K562 (cell line): ENCODE results near the gene RXRA. TPM values are rescaled to one million over a fixed set of nuclear protein-coding genes. Genes with fewer than 3 reads are reported as not detected.
A peak's percentile ranks its signal among the peaks of the same experiment; 100 is the strongest.

Experiments used
- ARID1B ChIP-seq: fragments of 450-650 bp; IDR thresholded peaks from 2 replicates; pipeline ENCODE4 v1.6.1; 2016; ENCODE audit warnings: antibody characterized with exemption, mild to moderate bottlenecking, inconsistent platforms
- CCAR2 ChIP-seq: fragments of 200-400 bp; formaldehyde crosslinking; IDR thresholded peaks from 2 replicates; pipeline ENCODE4 v1.6.1; 2017; ENCODE audit warnings: mild to moderate bottlenecking, low read depth, low read length
- CSDE1 ChIP-seq, 2 experiments: fragments of 450-650 bp; IDR thresholded peaks; 2 replicates each; pipeline ENCODE4 v1.6.1; 2016; ENCODE audit warnings: mild to moderate bottlenecking in 1 of 2
- GATAD2A ChIP-seq: fragments of 450-650 bp; IDR thresholded peaks from 2 replicates; pipeline ENCODE4 v1.6.1; 2017
- HDAC8 ChIP-seq: fragments of 450-650 bp; IDR thresholded peaks from 2 replicates; pipeline ENCODE4 v1.6.1; 2016; ENCODE audit warnings: mild to moderate bottlenecking, missing genetic modification characterization, moderate library complexity, missing compliant biosample characterization
- RBM39 ChIP-seq: fragments of 200-400 bp; formaldehyde crosslinking; optimal IDR thresholded peaks from 2 replicates; pipeline ENCODE3; 2018; ENCODE audit warnings: low read depth, low read length
- RERE ChIP-seq: sonication (generic); formaldehyde crosslinking; IDR thresholded peaks from 2 replicates; pipeline ENCODE4 v1.8.0; 2023; ENCODE audit warnings: missing genetic modification reagents, mild to moderate bottlenecking, borderline replicate concordance
- SETDB1 ChIP-seq: IDR thresholded peaks from one replicate; pipeline ENCODE4 v1.6.1; 2012; ENCODE audit warnings: low read length, control low read depth, inconsistent platforms
- SP1 ChIP-seq: sonication (generic); formaldehyde crosslinking; IDR thresholded peaks from 2 replicates; pipeline ENCODE4 v1.8.1; 2022; ENCODE audit warnings: mild to moderate bottlenecking, missing genetic modification reagents
- SRF ChIP-seq, 2 experiments: fragments of 250-450, 450-650 bp in 1 of 2; sonication (Bioruptor Pico) in 1 of 2; sonication (generic) in 1 of 2; formaldehyde crosslinking; IDR thresholded peaks; 2 replicates each; pipeline versions ENCODE4 v1.5.0 to v1.5.1; 2020 to 2022; ENCODE audit warnings: mild to moderate bottlenecking in 1 of 2, missing genetic modification reagents in 1 of 2
- ZNF263 ChIP-seq: sonication (generic); formaldehyde crosslinking; IDR thresholded peaks from 2 replicates; pipeline ENCODE4 v1.8.0; 2022; ENCODE audit warnings: mild to moderate bottlenecking, missing genetic modification reagents, borderline replicate concordance
- ZNF830 ChIP-seq: fragments of 250-450 bp; sonication (Bioruptor Pico); IDR thresholded peaks from 2 replicates; pipeline ENCODE4 v1.5.0; 2021; ENCODE audit warnings: mild to moderate bottlenecking
- polyA plus RNA-seq, 8 experiments: library from polyadenylated mRNA; depleted of rRNA in 4 of 8; stranded (reverse) in 5 of 8; unstranded in 3 of 8; fragments of >200 nt; fragmentation: Nextera tagmentation in 2 of 8; fragmentation: Illumina TruSeq in 1 of 8; extraction: Ambion mirVana in 2 of 8; extraction: Trizol in 1 of 8; gene quantifications; 2 replicates each; pipeline versions ENCODE4 v1.2.1 to v1.2.3, GENCODE V29; 2011 to 2014; ENCODE audit warnings: inconsistent platforms in 1 of 8, missing spikeins in 1 of 8
- total RNA-seq, 7 experiments: library from RNA; depleted of rRNA in 6 of 7; stranded (reverse); fragments of >200 nt in 6 of 7; fragmentation: Illumina TruSeq in 2 of 7; extraction: Trizol in 2 of 7; gene quantifications; 2 replicates each; pipeline versions ENCODE4 v1.2.1 to v1.2.3, GENCODE V29; 2011 to 2021; ENCODE audit warnings: low replicate concordance in 1 of 7
- TF ChIP-seq, protein P1 (sequence below): sonication (generic); formaldehyde crosslinking; IDR thresholded peaks from 2 replicates; pipeline ENCODE4 v1.9.0; 2022; ENCODE audit warnings: mild to moderate bottlenecking, missing genetic modification reagents
- TF ChIP-seq, protein P2 (sequence below): fragments of 250-450 bp; sonication (Bioruptor Pico); IDR thresholded peaks from 2 replicates; pipeline ENCODE4 v1.5.0; 2021; ENCODE audit warnings: mild to moderate bottlenecking, moderate library complexity
- TF ChIP-seq, protein P3 (sequence below): fragments of 450-650 bp; IDR thresholded peaks from 2 replicates; pipeline ENCODE4 v1.6.1; 2016
- TF ChIP-seq, protein P4 (sequence below): sonication (generic); formaldehyde crosslinking; IDR thresholded peaks from 2 replicates; pipeline ENCODE4 v1.8.0; 2022; ENCODE audit warnings: missing genetic modification reagents, mild to moderate bottlenecking, moderate library complexity, borderline replicate concordance

Gene RXRA
- total and polyA plus RNA-seq, 9 of the 15 experiments (the other 6 are each of a cell fraction or from before 2014, with no cell fraction given) = 0.35 to 23.6 (median 4.6) TPM

DNA sequence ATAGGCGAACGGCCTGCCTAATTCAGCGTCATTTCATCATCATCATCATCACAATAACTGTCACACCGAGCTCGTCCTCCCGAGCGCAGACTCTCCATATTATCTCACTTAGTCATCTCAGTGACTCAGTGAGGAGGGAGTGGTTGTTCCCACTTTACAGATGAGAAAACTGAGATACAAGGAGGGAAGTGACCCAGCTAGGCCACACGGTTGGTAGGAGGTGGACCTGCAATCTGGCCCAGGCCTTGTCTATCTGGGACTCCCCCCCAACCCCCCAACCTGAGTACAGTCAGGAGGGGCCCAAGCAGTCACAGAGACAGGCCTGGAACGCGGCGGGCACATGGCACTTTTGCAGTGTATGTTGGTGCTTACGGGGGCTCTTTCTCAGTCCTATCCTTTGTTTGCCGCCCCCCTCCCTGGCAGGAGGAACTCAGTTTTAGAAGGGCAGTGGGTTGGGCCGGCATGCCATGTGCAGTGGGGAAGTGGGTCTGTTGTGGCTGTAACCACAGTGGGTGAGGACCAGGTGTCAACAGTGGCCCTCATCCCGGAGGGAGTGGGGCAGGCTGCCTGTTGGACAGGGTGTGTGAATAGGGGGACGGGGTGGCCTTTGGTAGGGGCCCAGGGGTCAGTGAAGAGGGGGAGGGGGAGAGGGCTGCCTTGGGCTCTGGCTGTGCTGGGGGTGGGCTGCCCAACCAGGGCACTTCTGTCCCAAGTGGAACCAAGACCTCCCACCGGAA lies 1.7 kb upstream of the RXRA start (continued):
- TF ChIP-seq, protein P1, sequence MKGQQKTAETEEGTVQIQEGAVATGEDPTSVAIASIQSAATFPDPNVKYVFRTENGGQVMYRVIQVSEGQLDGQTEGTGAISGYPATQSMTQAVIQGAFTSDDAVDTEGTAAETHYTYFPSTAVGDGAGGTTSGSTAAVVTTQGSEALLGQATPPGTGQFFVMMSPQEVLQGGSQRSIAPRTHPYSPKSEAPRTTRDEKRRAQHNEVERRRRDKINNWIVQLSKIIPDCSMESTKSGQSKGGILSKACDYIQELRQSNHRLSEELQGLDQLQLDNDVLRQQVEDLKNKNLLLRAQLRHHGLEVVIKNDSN (CRISPR knock-in tag) = 0 out of 2 replicates have a peak, but pooled peaks have one; percentile 14
- no peak for TF ChIP-seq SRF (CRISPR knock-in tag; IDR thresholded peaks at IDR 0.05)
- TF ChIP-seq SETDB1 = no peak
- no peak for TF ChIP-seq CSDE1 (IDR thresholded peaks at IDR 0.05)
- TF ChIP-seq ZNF830 (CRISPR knock-in tag) = no peak
- TF ChIP-seq, protein P2, sequence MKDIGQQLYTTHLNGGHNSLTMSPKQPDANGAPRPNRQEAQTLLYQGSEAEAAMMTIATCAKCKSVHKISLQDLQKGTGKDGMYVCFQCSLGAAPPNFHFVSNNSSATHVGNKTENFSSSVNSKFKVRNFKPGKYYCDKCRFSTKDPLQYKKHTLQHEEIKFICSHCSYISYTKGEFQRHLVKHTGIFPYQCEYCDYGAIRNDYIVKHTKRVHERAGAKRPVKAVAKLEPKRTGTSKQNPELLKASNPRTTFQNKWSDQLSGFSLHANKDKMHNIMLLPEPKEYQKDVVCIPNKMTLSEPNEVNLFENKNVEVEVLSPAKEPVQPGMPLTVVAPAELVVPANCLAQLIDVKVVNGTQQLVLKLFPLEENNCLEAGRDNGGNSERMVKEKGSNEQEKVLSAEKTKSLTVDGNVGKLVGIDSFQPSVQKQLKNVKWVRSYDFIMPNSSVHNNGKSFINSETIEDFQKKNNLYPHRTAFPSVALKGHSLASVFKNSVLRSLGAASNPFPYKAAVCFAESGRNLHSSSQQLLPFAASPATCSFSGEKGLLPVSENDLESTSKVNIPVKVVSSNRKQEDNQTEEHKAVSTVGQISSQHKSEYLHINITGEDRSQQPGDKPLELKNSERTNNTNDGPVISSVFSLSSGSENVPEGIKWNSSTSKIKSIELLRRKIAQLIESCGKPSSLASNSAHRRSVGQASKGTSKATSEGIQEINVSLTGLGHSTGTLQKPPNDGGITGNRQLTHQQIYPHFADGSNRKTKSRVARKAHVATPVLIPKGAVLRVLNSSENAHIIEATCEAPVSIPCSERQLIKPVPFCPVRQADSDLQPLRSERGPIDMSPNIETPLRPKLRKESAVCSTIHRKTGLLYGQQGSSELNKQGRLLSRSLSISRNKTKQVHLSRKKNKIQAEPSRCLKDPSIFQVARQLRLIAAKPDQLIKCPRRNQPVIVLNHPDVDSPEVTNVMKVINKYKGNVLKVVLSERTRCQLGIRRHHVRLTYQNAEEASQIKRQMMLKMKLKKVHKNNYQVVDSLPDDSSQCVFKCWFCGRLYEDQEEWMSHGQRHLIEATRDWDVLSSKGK = no peak
- 0 out of 2 replicates have a peak, but pooled peaks have one; percentile 42 for TF ChIP-seq ZNF263 (CRISPR knock-in tag)
- 0 out of 2 replicates have a peak, but pooled peaks have one; percentile 10 for TF ChIP-seq RERE (CRISPR knock-in tag)
- TF ChIP-seq ARID1B = peak; percentile 25; the same call in 1 of the 2 replicates
- TF ChIP-seq SP1 (CRISPR knock-in tag) = no peak
- TF ChIP-seq CCAR2 = no peak
- no peak for TF ChIP-seq GATAD2A
- TF ChIP-seq HDAC8 (tag) = no peak
- TF ChIP-seq, protein P3, sequence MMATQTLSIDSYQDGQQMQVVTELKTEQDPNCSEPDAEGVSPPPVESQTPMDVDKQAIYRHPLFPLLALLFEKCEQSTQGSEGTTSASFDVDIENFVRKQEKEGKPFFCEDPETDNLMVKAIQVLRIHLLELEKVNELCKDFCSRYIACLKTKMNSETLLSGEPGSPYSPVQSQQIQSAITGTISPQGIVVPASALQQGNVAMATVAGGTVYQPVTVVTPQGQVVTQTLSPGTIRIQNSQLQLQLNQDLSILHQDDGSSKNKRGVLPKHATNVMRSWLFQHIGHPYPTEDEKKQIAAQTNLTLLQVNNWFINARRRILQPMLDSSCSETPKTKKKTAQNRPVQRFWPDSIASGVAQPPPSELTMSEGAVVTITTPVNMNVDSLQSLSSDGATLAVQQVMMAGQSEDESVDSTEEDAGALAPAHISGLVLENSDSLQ = no peak
- TF ChIP-seq, protein P4, sequence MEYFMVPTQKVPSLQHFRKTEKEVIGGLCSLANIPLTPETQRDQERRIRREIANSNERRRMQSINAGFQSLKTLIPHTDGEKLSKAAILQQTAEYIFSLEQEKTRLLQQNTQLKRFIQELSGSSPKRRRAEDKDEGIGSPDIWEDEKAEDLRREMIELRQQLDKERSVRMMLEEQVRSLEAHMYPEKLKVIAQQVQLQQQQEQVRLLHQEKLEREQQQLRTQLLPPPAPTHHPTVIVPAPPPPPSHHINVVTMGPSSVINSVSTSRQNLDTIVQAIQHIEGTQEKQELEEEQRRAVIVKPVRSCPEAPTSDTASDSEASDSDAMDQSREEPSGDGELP = no peak
- peak; percentile 29 for TF ChIP-seq RBM39
